Activated CD4-positive, alpha-beta T cell treated with anti-CD3 and anti-CD28 coated beads, Interleukin-10, Interleukin-2, amounts not matched to agents 100 ng/mL and 50 ng/mL, durations not matched to agents 16 hours and 8 hours (primary cell): Measurements from ENCODE around the gene PLAAT5.

Source experiments
- DNase-seq: peaks from one replicate; pipeline ENCODE4 v3.0.0-alpha.2; 2020

The PLAAT5 gene

DNA sequence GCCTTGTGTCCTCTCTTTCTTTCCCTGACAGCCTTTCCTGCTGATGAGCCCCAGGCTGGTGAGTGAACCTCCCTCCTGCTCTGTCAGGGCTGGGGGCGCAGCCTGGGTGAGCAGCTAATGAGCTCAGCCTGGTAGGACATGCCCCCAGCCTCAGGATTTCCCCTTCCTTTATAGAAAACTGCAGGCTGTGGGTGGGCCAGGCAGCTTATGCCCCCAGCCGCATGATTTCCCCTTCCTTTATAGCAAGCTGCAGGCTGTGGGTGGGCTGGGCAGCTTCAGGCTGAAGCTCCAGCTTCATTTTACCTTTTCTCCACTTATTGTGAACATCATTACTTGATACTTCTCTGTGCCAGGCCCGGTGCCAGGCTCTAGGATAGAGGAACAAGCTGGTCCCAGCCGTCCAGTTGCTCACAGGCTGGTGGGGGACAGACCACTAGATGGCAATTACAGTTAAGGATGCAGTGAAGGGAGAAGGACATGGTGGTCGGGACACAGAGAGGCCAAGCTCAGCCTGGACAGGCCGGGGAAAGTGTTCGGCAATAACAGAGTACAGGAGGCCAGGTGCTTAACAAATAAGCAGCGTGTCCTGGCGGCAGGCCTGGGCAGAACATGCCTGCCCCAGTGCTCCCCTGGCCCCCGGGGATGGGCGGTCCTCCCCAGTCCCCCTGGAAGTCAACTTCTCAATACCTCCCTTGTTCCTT is 20.2 kb upstream of the PLAAT5 start:
- no peak for DNase-seq

DNA sequence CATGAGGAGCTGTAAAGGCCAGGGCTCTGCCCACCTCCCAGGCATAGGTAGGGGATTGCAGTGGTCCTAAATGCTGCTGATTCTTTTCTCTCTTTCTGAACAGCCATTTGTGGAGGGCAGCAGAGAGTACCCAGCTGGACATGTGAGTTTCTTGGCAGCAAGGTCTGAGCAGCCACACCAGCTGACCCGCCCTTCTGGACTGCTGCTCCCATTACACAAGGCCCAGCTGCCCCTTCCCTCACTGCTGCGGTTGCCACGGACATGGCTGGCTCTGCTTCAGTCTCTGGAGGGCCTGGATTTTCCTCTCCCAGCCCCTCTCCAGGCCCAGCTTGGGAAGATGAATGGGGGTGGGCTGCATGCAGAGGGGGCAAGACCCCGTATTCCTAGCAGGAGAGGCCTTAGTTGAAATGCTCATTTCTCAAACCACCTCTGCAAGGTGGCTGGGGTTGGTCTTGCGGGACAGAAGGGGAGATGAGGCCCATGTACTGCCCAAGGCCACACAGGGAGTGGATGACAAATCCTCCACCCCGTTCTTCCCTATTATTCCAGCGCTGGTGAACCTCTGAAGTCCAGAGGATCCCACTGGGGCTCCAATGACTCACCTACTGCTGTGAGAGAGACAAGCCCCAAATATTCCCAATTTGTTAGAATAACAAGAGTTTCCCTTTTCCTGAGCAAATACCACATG is 19.5 kb upstream of the PLAAT5 start:
- no peak for DNase-seq

DNA sequence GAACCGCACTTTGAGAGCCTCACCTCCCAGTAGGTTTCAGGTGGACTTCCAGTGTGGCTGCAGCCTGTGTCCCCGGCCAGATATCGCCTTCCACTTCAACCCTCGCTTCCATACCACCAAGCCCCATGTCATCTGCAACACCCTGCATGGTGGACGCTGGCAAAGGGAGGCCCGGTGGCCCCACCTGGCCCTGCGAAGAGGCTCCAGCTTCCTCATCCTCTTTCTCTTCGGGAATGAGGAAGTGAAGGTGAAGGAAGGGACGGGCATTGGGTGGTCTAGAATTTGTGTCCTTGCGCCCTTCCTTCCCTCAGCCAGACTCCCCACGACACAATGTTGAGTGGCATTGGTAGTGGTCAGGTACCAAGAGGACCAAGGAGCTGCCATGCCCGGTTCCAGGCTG is 17.8 kb upstream of the PLAAT5 start:
- no peak for DNase-seq

DNA sequence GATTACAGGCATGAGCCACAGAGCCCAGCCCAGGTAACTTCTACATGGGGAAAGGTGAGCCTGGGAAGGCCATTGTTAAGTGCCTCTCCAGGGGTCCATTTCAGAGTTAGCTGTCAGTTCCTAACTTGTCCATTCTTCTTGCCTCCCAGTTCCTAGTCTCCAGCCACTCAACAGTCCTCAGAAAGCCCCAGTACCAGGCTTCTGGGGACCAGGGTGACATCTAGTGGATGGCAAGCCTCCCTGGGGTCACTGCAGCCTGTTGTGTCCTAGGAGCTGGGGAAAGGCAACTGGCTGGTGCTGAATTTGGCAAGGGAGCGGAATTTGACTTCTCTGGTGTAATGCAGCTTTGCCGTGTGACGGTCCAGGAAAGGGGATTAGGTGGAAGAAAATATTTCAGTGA is 17.0 kb upstream of the PLAAT5 start:
- DNase-seq, result peak; percentile 23

DNA sequence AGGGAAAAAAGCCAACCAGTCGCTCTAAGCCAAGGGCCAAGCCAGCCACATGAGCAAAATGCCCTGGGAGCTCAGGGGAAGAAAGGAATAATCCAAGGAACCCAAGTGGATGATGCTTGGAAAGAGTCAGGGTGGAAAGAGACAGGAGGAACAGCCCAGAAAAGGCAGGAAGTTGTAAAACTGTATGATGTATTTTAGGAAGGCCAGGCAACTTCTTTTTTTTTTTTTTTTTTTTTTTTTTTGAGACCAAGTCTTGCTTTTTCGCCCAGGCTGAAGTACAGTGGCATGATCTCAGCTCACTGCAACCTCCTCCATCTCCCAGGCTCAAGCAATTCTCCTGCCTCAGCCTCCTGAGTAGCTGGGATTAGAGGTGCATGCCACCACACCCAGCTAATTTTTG is 16.5 kb upstream of the PLAAT5 start:
- no peak for DNase-seq

DNA sequence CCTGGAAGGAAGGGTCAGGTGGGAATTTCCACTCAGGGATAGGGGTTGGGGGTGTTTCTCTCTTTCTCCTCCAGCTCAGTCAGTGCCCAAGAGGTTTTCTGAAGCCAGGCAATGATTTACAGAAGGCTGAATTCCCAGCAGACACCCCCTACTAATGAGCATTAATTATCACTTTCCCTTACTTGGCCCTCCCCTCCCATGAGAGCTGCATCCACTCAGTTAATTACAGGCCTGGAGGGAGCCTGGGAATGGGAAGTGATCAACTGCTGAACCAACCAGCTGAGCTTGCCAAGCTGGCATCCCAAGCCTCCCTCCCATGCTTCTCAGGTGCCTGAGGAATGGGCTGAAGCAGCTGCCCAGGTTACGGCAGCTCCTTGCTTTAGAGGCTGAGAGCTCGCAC is 15.9 kb upstream of the PLAAT5 start:
- DNase-seq, result no peak

DNA sequence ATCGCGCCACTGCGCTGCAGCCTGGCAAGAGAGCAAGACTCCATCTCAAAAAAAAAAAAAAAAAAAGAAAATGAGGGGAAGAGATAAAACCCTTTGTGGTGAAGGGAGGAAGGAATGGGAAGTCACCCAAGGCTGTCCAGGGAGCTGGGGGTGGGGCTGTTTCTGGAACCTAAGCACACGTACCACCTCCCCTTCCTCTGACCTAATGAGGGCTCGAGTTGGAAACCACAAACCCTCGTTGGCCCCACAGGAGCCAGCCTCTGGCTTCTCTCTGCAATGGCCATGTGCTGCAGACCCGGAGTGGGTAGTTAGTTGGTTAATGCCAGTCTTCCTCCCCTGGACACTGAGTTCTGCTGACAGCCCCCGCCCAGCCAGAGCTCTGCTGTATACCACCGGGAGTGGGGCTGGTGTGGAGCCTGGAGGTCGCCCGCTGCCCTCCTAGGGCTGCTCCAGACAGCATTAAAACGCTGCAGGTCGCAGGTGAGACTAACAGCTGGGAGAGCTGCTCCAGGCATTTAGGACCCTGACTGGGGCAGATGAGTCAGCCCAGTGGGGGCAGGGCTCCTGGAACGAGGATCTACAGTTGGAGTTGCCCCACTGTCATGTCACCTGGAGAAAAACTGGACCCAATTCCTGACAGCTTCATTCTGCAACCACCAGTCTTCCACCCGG is 15.0 kb upstream of the PLAAT5 start, which contains the start of gene LGALS12:
TSS of gene LGALS12 (plus strand) at position 228 of the 672 bp plus-strand sequence. CDS start at position 603, 375 bp downstream.
- no peak for DNase-seq

DNA sequence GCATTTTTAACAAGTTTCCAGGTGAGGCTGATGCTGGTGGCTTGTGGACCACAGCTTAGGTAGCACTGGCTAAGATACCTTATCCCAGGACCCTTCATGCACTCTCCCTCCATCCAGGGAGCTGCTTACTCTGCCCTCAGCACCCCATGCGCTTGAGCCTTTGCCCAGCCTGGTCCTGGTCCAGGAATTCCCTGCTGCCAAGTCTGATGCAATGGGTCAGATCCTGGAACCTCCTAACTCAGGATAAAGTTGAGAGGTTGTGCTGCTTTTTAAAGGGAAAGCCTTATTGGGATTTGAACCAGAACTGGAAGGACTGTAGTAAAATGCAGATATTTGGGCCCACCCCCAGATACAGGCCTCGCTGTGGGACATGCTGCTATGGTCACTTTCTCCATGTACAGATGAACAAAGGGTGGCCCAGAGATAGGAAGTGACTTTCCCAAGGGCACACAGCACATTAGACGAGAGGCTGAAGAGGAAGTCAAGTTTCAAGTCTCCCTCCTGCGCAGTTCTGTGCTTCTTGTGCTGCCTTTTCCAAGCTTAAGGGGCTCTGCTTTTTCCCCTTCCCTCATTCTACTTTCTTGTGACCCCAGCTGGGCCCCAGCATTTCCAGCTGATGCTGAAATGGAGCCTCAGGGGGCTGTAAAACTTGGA is 14.1 kb upstream of the PLAAT5 start:
- DNase-seq, result no peak

DNA sequence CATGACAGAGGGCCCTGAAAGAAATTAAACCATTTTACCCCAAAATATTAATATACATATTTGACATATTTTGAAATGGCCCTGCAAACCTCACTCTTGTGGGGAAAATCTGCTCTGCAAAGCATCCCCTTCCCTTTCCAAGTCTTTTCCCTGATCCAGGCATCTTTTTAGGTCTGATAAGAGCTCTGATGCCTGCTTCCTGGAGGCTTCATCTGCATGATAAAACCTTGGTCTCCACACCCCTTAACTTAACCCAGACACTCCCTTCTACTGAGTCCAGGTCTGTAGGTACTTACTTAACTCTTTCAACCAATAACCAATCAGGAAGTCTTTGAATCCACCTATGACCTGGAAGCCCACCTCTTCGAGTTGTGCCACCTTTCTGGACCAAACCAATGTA is 13.1 kb upstream of the PLAAT5 start:
- DNase-seq, result no peak

DNA sequence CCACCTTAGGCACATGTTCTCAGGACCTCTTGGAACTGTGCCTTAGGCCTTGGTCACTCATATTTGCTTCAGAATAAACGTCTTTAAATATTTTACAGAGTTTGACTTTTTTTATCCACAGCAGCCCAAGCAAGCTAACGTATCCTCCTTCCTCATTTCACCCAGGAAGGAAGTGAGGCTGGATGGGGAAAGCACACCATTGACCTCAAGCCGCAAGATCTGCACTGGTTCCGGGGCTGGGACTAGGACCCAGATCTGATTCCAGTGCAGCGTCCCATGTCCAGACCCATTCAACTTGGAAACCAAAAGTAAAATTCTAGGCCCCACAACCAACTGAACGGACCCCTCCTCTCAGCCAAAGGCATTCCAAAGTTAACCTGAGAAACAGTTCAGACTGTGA is 12.5 kb upstream of the PLAAT5 start:
- no peak for DNase-seq

DNA sequence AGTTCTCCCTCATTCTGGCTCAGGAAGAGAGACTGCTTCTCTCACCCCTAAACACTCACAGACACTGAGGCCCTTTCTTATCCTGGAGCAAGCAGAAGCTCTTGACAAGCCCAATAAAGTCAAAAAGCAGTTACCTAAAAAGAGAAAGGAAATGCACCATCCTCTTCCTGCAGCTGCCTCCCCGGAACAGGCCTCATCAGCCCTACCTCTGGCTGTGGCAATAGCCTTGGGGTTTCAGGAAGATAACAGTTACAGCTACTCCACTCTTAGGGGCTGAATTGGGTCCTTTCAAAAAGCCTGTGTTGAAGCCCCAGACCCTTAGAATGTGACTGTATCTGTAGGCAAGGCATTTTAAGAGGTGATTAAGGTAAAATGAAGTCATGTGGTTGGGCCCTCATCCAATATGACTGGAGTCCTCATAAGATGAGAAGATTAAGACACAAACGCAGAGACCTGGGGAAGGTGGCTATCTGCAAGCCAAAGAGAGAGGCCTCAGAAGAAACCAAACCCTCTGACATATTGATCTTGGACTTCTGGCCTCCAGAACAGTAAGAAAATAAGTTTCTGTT is 11.4 kb upstream of the PLAAT5 start:
- DNase-seq, result no peak

DNA sequence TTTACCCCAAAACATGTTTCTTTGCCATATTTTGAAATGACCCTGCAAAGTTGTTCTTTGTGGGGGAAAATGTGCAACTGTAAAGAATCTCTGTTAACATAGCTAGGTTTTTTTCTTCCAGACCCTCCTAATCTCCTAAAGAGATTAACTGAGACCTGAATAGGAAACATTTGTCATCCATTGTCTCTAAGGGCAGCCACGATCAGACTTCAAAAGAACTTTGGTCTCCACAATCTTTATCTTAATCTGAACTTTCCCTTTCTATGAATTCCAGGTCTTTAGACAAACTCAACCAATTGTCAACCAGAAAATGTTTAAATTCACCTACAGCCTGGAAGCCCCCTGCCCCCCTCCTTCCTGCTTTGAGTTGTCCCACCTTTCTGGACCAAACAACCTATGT is 10.3 kb upstream of the PLAAT5 start:
- DNase-seq, result no peak

DNA sequence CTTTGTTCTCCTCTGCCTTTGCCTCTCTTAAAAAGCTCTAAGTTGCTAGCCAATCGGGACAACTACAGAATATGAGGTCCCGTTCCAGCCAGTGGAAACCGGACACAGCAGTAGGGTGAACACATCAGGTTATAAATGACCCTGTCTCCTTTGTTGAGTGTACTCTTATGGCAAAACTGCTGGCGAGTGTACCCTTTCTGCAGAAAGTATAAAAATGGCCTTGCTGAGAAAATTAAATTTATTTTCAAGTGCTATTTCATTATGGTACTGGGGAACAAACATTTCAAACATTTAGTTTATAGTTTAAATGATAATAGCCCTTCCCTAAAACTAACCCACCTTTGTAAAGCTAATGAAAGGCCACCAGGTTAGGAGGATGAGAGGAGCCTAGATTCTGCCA is 8.9 kb upstream of the PLAAT5 start:
- DNase-seq, result no peak

DNA sequence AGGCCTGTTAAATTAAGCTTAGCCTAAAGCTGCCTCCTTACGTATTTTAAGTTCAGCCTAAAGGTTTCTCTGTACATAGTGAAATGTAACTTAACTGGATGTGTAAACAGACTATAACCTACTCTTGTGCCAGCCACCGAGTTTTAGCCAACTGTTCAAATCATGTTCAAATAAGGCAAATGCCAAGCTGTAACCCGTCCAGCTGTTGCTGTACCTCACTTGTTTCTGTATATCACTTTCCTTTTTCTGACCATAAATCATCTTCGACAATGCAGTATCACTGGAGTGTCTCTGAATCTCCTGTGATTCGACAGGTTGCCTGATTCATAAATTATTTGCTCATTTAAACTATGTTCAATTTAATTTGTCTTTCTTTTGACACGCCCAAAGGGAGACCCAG is 4.0 kb upstream of the PLAAT5 start:
- DNase-seq, result no peak

DNA sequence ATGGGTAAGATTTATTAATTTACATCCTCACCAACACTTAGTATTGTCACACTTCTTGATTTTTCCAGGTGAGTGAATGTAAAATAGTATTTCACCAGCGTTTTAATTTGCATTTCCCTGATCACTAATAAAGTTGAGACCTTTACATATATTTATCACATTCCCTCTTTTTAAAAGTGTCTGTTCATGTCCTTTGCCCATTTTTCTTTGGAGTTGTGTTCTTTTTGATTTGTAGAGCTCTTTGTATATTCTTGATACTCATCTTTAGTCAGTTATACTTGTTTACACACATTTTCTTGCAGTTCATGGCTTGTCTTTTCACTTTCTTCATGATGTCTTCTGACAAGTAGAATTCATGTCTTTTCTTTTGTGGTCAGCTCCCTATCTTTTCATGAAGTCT is 2.2 kb upstream of the PLAAT5 start:
- DNase-seq, result no peak

DNA sequence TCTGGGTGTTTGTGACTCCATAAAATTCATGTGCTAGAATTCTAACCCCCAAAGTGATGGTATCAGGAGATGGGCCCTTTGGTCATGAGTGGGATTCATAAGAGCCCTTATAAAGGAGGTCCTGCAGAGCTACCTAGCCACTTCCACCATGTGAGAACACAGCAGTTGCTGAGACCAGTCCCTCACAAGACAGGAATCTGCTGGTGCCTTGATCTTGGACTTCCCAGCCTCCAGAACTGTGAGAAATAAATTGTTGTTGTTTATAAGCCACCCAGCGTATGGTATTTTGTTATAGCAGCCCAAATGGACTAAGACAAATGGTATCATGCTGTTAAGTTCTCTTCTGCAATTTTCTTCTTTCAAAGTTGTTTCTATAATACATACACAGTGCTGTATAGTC is 1.5 kb upstream of the PLAAT5 start:
- DNase-seq, result no peak

DNA sequence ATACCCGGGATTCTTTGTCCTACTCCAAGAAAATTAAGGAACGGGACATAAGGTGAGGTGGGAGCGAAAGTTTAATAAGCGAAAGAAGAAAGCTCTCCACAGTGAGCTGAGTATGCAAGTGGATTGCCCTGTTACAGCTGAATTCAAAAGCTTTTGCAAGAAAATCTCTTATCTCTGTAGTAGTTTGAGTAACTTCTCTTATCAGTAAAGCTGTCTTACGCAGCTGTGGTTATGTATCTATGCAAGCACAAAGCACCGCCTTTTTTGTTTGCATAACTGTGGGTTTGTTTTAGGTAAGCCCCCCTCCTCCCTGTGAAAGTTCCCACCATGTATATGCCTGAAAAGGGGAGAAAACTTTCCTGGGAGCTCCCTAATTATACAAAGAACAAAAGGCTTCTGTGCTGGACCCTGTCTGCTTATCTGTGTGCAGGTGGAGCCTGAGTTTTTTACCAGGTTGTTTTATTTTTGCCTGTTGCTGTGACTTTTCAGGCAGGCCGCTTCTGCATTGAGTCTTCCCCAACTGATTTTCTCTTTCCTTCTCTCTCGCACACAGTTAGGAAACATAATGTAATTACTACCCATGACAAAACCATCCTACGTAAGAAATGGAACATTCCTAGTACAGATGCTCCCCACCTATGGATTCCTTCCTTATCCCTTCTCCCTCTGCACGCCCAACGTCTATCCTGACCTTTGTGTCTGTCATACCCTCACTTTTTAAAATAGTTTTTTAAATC is 837 bp upstream of the PLAAT5 start:
- peak; percentile 18 for DNase-seq

DNA sequence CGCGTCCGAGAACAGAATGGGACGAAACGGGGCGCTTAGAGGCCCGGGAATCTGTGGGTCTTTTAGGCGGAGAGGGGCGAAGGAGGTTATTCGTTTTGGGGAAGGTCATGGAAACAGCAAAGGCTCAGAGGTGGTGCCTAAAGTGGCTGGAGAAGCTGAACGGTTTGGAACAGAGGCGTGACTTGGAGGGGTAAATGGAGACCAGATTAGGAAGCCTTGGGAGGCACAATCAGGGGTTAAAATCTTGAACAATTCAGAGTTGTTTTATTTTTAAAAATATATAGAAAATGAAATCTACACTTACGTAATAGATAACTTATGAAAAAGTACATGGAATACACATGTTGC is 247 bp upstream of the PLAAT5 start:
- no peak for DNase-seq

DNA sequence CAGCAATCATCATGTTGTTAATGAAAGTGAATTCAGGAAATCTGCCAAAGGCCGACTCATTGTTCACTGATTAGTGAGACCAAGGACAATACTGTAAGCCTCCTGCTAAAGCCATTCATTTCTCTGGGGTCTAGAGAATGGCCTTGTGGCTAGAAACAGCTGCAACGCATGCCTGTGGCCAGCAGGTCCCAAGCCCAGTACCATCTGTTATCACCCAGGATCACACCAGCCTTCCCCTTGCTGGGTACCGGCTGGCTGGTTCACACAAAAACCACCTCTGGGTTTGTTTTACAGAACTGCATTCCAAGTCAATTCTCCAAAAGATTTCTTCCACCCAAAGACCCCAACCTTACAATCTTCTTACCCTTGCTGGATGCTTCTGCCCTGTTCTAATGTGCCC is 1.1 kb downstream of the PLAAT5 start:
- no peak for DNase-seq

DNA sequence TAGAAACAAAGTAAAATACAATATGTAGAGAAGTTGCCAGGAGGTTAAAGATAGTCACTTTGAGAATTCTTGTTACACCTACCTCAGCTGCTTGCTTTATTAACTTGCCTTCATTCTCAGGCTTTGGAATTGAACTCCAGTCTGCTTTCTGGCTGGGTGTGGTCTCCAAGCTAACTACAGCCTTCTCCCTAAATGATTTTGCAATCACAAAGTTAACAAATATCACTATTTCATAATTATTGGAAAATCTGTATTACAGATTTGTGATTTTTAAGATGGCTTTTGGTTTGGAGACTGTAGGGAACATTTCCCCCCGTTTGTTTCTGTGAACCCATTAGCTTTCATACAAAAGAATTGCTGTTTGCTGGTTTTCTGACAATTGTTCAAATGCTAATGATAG is 2.2 kb downstream of the PLAAT5 start:
- no peak for DNase-seq

DNA sequence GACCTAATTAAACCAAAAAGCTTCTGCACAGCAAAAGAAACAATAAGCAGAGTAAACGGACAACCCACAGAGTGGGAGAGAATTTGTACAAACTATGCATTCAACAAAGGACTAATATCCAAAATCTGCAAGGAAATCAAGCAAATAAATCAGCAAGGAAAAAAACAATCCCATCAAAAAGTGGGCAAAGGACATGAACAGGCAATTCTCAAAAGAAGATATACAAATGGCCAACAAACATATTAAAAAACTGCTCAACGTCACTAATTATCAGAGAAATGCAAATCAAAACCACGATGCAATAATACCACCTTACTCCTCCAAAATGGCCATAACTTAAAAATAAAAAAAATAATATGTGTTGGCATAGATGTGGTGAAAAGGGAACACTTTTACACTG is 5.2 kb downstream of the PLAAT5 start:
- no peak for DNase-seq

DNA sequence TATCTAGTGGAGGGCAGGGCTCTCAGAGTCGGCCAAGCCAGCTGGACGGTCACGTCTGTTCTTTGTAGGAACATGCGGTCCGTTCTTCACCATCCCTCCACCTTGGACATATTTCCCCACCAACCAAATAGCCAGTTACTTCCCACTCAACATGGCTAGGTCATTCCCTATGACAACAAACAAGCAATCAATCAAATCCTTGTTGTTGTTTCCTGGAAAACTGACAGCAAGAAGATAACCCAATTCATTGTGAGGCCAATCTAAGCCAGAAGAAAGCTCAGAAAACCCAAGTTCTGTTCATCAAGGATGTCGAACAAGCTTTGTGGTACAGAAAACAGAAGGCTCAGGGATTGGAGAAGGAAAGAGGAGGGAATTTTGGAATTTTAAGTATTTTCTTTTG is 10.9 kb downstream of the PLAAT5 start:
- no peak for DNase-seq

DNA sequence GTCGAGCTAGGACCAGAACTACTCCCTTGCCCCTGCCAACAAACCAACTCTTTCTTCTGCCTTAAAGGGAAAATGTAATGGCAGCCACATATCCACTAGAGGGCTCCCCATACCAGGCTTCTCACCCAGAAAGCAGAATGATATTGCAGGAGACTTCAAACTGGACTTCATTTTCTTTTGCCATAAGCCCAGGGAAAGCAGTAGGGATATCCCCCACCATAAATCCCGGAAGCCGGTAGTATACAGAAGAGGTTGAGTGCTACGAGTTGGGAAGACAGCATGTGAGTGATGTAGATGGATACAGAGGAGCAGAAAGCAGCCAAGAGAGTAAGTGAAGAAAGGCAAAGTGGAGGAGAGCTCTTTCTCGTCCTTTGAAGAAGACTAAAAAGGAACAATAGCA is 12.1 kb downstream of the PLAAT5 start:
- peak; percentile 66 for DNase-seq
